ENCODE data around the gene RGS7.

GRCh38 chr1:240786880-240787279 lies 570.1 kb downstream of the RGS7 start:
- no peak for TF ChIP-seq CTCF (IDR thresholded peaks at IDR 0.05)
- TF ChIP-seq POLR2A (IDR thresholded peaks at IDR 0.05): no peak

Data from right lobe of liver (tissue), 4 donors.